ENCODE results near the gene NPL.
A peak's percentile ranks its signal among the peaks of the same experiment; 100 is the strongest.

Gene NPL

GRCh38 chr1:182816863-182817262 is 27.3 kb downstream of the NPL start:
- no peak for DNase-seq (ENCODE audit: low spot score)

GRCh38 chr1:182817802-182818201 is 28.2 kb downstream of the NPL start:
- DNase-seq (ENCODE audit: low spot score) = no peak

- DNase-seq (ENCODE audit: low spot score) = no peak
Observed at GRCh38 chr1:182823220-182823619, 33.6 kb downstream of the NPL start.

DNA sequence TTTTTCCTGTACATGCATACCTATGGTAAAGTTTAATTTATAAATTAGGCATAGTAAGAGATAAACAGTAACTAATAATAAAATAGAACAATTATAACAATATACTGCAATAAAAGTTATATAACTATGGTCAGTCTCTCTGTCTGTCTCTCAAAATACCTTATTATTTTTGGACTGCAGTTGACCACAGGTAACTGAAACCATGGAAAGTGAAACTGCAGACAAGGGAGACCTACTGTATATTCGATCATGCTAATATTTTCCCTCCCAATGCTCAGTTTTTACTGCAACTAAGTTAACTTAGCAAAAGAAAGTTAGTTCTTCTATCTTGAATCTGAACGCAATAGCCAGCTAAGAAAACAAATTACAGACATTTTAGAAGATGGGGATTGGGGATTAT is 37.3 kb downstream of the NPL start:
- DNase-seq (ENCODE audit: low spot score) = no peak

GRCh38 chr1:182829285-182829932 is 39.8 kb downstream of the NPL start:
- no peak for DNase-seq (ENCODE audit: low spot score)

DNA sequence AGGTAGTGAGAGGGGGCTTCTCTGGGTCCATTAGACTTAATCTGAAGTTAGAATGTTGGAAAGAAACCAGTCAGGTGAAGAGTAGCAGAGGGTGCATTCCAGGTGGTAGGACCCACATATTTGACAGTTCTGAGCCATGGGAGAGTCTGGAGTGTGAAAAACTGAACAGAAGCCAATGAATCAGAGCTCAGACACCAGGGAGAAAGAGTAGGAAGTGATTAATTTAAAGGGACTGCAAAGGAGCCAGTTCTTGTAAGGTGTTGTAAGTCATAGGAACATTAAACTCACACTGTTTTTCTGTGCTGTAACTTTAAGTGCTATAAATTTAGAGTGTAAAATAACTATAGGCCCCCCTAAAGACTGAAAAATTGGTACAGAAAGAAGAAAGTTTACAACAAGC is 43.7 kb downstream of the NPL start:
- DNase-seq (ENCODE audit: low spot score) = no peak

- DNase-seq (ENCODE audit: low spot score) = no peak
Observed at GRCh38 chr1:182834326-182834725, 44.8 kb downstream of the NPL start.

GRCh38 chr1:182835806-182836205 is 46.2 kb downstream of the NPL start:
- DNase-seq (ENCODE audit: low spot score) = no peak

GRCh38 chr1:182839209-182840066 is 49.9 kb downstream of the NPL start, which contains the start of gene DHX9:
TSS of gene DHX9 (plus strand) at chr1:182839347. CDS start at chr1:182842567, 3,220 bp downstream.
- peak; percentile 89 for DNase-seq (ENCODE audit: low spot score)

DNA sequence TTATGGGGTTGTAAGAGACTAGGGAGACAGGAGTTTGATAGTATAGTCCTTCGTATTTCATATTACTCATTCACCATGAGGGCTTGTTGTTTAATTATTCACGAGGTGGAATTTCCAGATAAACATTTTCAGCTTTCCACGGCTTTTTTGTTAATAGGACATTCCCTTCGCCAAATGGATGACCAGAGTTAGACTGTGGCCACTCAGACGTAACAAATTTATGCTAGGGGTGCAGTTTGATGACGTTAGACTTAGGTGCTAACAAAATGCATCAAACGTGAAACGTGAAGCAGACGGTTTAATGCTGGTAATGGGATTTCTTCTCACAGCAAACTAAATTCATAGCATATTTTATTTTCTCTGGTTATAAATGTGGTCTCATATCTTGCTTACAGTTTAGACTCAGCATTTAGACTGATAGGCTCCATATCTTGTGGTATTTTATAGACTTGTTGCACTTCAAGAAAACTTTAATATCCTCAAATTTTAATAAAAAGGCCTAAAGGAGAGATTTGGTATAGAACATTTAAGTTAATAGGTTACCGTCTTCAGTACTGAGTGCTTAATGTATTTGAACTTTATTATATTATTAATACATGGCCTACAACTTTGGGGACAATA is 51.9 kb downstream of the NPL start:
- no peak for DNase-seq (ENCODE audit: low spot score)

DNA sequence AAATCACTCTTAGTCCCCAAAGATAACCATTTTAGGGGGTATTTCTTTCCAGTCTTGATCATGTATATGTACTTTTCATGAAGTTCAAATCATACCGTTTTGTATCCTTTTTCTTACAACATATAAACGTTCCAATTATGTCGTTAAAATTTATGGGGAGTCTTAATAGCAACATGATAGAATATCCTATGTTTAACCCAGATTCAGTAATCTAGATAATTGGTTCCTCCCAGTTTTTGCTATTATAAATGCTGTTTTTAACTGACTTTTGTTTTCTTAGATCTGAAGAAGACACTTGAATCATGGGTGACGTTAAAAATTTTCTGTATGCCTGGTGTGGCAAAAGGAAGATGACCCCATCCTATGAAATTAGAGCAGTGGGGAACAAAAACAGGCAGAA is 52.7 kb downstream of the NPL start:
- DNase-seq (ENCODE audit: low spot score) = no peak

- no peak for DNase-seq (ENCODE audit: low spot score)
Observed at GRCh38 chr1:182845379-182845778, 55.8 kb downstream of the NPL start.

GRCh38 chr1:182845894-182846293 is 56.3 kb downstream of the NPL start:
- DNase-seq (ENCODE audit: low spot score) = no peak

DNA sequence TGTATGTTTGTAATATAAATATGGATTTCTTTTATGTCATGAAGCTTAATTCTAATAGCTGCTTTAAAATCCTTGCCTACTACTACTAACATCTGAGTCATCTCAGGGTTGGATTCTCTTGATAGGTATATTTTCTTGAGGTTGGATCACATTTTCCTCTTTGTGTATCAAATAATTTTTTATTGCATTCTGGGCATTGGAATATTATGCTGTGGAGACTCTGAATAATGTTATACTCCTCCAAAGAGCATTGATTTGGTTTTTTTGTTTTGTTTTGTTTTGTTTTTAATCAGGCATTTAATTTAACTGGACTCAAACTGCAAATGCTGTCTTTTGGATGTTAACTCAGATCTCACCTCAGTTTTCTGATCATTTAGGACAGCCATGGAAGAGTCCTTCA is 57.5 kb downstream of the NPL start:
- no peak for DNase-seq (ENCODE audit: low spot score)

GRCh38 chr1:182848736-182849135 is 59.2 kb downstream of the NPL start:
- no peak for DNase-seq (ENCODE audit: low spot score)

DNA sequence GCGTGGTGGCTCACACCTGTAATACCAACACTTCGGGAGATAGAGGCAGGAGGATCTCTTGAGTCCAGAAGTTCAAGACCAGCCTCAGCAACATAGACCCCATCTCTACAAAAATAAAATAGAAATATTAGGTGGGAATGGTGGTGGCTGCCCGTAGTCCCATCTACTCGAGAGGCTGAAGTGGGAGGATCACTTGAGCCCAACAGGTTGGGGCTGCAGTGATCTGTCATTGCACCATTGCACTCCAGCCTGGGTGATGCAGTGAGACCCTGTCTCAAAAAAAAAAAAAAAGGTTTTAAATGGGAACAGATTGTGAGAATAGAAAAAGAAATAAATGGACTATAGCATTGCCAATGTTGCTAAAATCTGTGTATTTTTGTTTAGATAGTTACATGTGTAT is 60.7 kb downstream of the NPL start:
- DNase-seq (ENCODE audit: low spot score) = no peak

GRCh38 chr1:182851825-182852224 is 62.3 kb downstream of the NPL start:
- no peak for DNase-seq (ENCODE audit: low spot score)

DNA sequence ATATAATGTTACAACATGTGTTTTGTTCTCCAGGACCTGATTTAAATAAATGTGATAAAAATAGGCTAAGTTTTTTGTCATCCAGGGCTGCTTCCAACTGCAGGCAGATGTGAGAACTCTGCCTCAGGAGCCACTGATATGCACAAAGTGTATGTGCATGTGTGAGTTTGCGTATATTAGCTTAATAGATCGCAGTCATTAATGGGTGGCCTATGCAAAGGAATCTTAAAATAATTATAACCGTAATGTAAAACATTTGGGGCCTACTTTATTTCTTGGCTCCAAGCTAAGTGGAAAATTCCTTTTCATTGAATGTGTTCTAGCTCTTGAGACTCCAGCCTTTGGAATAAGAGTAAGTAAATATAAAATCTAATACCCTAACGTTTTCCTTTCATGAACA is 66.3 kb downstream of the NPL start:
- DNase-seq (ENCODE audit: low spot score) = no peak

DNA sequence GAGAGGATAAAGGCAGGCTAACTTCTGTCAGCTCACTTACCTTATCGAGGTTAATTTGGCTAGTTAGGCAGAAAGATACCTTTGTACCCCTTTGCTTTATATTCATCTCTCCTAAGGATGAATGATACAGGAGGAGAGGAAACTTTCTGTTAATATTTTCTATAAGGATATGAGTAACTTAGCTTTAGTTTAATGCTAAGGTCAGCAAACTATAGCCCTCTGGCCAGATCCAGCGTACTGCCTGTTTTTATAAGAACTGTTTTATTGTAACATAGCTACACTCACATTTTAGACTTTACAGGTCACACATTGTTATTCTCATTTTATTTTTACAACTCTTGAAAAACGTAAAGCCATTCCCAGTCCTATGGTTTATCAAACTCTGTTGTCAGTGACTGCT is 67.6 kb downstream of the NPL start:
- DNase-seq (ENCODE audit: low spot score) = no peak

DNA sequence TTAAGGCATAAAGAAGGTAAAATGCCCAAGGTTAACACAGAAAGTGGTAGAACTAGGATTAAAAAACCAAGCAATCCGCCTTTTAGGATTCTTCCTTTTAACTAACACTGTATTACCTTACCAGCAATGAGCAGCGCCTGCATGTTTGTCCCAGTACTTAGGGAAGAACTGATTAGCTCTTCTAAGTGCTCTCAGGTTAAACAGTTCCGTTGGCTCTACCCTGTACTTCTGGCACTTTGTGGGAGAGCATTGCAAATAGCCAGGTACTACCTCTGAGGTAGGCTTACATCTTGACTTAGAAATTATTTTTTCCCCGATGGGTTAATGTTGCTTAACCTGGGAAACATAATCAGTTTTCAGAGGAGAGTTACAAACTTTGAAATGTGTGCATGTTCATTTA is 71.1 kb downstream of the NPL start:
- DNase-seq (ENCODE audit: low spot score) = no peak

GRCh38 chr1:182861994-182862393 is 72.4 kb downstream of the NPL start:
- no peak for DNase-seq (ENCODE audit: low spot score)

DNA sequence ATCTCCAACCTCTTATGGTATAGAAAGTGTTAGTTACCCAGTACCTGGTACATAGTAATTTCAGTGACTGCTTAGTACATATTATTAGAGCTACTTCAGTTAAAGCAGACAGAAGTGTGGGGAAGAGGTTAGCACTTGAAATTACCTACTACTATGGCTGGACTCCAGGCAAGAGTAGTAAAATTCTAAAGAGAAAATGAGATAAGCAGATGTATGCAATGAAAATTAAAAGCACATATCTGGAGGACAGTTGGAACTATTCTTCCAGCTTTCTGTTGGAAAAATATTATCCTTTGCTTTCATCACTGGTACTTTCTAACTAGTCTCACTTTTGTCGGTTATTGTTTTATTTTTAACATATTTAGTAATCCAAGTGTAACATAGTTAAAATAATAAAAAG is 73.3 kb downstream of the NPL start:
- no peak for DNase-seq (ENCODE audit: low spot score)

DNA sequence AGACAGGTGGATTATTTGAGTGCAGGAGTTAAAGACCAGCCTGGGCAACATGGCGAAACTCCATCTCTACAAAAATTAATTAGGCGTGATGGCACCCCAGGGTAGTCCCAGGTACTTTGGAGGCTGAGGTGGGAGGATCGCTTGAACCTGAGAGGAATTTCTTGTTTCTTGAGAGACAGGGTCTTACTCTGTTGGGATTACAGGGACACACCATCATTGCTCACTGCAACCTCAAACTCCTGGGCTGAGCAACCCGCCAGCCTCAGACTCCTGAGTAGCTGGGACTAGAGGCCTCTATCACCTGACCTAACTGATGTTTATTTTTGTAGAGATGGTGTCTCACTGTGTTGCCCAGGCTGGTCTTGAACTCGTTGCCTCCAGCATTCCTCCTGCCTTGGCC is 74.4 kb downstream of the NPL start:
- DNase-seq (ENCODE audit: low spot score) = no peak

Data from SK-N-DZ (cell line).